ENCODE results near the gene RCAN1. TPM values are rescaled to one million over a fixed set of nuclear protein-coding genes. Genes with fewer than 3 reads are reported as not detected.

Gene RCAN1
- total and polyA plus RNA-seq, 2 of the 4 experiments (the other 2 are of a cell fraction), result 53.5 to 175 TPM

DNA sequence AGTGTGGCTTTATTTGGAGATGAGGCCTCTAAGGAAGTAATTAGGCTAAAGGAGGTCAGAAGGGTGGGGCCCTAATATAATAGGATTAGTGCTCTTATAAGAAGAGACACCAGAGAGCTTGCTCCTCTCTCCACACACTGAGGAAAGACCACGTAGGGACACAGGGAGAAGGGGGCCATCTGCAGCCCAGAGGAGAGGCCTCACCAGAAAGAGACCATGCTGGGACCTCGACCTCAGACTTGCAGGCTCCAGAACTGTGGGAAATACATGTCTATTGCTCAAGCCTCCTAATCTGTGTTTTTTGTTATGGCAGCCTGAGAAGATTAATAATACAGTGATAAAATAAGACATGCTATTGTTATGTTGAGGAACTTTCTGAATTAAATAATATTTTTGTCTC lies 8.3 kb downstream of the RCAN1 start:
- H2BK20ac ChIP-seq (ENCODE audit: low read depth, low read length), result no peak overlapping the region
- no peak overlapping the region for H3K4me3 ChIP-seq (ENCODE audit: insufficient read depth, low read depth, low read length)
- no peak overlapping the region for H2BK5ac ChIP-seq (ENCODE audit: low read depth, low read length, poor library complexity, severe bottlenecking)
- peaks cover 9% of the 10 kb centered on the region in 2 experiments; a peak in 1 of 4 replicates for H3K79me1 ChIP-seq (ENCODE audit: low read depth in 1 of 2, low read length in 2 of 2)
- H2BK120ac ChIP-seq (ENCODE audit: low read depth, low read length), result no peak overlapping the region
- no peak overlapping the region for H4K5ac ChIP-seq (ENCODE audit: low read depth, low read length)
- no peak for ATAC-seq (ENCODE audit: low read depth)
- H3K9ac ChIP-seq (ENCODE audit: low read depth, low read length), result no peak overlapping the region
- H2AK5ac ChIP-seq (ENCODE audit: low read depth, low read length), result no peak overlapping the region
- H3K18ac ChIP-seq (ENCODE audit: low read depth, low read length), result no peak overlapping the region
- WGBS, 2 experiments (ENCODE audit: extremely low coverage in 2 of 2, insufficient read length in 1 of 2), result no CpG with 5 or more reads among the region's 2 CpGs
- H3K4ac ChIP-seq (ENCODE audit: low read depth, low read length), result no peak overlapping the region
- H3K9me1 ChIP-seq (ENCODE audit: insufficient read depth, low read length), result no peaks in the 10 kb centered on the region
- H3K14ac ChIP-seq (replicated peaks; ENCODE audit: low read depth, low read length), result no peak overlapping the region
- no TSS peak for BruUV-seq (replicated peaks)
- dilution Hi-C loops (cut with HindIII; ENCODE audit: low sequenced_read_pairs, unreplicated experiment) (no loop called here), in situ Hi-C loops (cut with MboI; ENCODE audit: low sequenced_read_pairs) (loop anchor here (25.0 kb wide), 1 partner anchor 694 kb away; the partner anchor contains the start of gene ATP5PO), intact Hi-C loops (cut with micrococcal nuclease) (no loop called here)
- H3K4me1 ChIP-seq (ENCODE audit: control insufficient read depth, insufficient read depth, low read length), result no peaks in the 10 kb centered on the region
- no peak overlapping the region for H4K91ac ChIP-seq (ENCODE audit: insufficient read depth, low read depth, low read length)
- no peak overlapping the region for H3K27ac ChIP-seq (ENCODE audit: insufficient read depth, low read length)
- no peaks in the 10 kb centered on the region for H3K27me3 ChIP-seq (ENCODE audit: control insufficient read depth, insufficient read depth, low read length)
- H4K8ac ChIP-seq (ENCODE audit: low read depth in 2 of 2, low read length in 2 of 2), result no peak overlapping the region
- H3K36me3 ChIP-seq (ENCODE audit: control insufficient read depth, insufficient read depth, low read length), result no peaks in the 10 kb centered on the region
- no peak overlapping the region for H3K56ac ChIP-seq (ENCODE audit: extremely low read depth, insufficient read depth, low read length)
- no peak overlapping the region for H3K23ac ChIP-seq (ENCODE audit: low read depth, low read length)
- POLR2A ChIA-PET (ENCODE audit: unreplicated experiment), result no interaction called here
- H2AFZ ChIP-seq (replicated peaks; ENCODE audit: low read length, poor library complexity), result no peak overlapping the region
- TF ChIP-seq POLR2A (IDR thresholded peaks at IDR 0.05; ENCODE audit: low read depth, low read length) (no peak), FOS (IDR thresholded peaks at IDR 0.05; ENCODE audit: low read depth, low read length) (no peak)
- TF ChIP-seq, protein P1, sequence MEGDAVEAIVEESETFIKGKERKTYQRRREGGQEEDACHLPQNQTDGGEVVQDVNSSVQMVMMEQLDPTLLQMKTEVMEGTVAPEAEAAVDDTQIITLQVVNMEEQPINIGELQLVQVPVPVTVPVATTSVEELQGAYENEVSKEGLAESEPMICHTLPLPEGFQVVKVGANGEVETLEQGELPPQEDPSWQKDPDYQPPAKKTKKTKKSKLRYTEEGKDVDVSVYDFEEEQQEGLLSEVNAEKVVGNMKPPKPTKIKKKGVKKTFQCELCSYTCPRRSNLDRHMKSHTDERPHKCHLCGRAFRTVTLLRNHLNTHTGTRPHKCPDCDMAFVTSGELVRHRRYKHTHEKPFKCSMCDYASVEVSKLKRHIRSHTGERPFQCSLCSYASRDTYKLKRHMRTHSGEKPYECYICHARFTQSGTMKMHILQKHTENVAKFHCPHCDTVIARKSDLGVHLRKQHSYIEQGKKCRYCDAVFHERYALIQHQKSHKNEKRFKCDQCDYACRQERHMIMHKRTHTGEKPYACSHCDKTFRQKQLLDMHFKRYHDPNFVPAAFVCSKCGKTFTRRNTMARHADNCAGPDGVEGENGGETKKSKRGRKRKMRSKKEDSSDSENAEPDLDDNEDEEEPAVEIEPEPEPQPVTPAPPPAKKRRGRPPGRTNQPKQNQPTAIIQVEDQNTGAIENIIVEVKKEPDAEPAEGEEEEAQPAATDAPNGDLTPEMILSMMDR (conservative IDR thresholded peaks at IDR 0.05; ENCODE audit: low read depth, low read length), result no peak
- H3K4me2 ChIP-seq (ENCODE audit: low read depth, low read length), result no peak overlapping the region
- no peak overlapping the region for H2BK15ac ChIP-seq (ENCODE audit: low read depth, low read length)
- no peak for DNase-seq
- CTCF ChIA-PET, result no interaction called here
- peaks cover 3% of the 10 kb centered on the region; the same call in 1 of the 2 replicates for H4K20me1 ChIP-seq (ENCODE audit: insufficient read depth, low read length)
- no peak overlapping the region for H2AK9ac ChIP-seq (replicated peaks; ENCODE audit: low read depth, low read length, poor library complexity)
- no peaks in the 10 kb centered on the region for H3K9me3 ChIP-seq (ENCODE audit: control insufficient read depth, insufficient read depth, low read length)

All from IMR-90 (cell line).